Mucosa of gallbladder (tissue), 1 donor: ENCODE measurements around the gene HES7. TPM values are rescaled to one million over a fixed set of nuclear protein-coding genes. Genes with fewer than 3 reads are reported as not detected.
A peak's percentile ranks its signal among the peaks of the same experiment; 100 is the strongest.
"Not testable (repeated sequence)": the region's sequence is repeated elsewhere in the genome, so short reads cannot be mapped to it uniquely, and the experiment has no call there.

Experiments used
- DNase-seq: peaks from one replicate; pipeline ENCODE4 v3.0.0-alpha.2; 2020; ENCODE audit warnings: low spot score
- total RNA-seq: library from RNA; stranded (reverse); gene quantifications from one replicate; pipeline ENCODE4 v1.2.1, GENCODE V29; 2021
- donor health status: DM: no; HTN: no; CAD: no.

Gene HES7
- 0.78 TPM for total RNA-seq

DNA sequence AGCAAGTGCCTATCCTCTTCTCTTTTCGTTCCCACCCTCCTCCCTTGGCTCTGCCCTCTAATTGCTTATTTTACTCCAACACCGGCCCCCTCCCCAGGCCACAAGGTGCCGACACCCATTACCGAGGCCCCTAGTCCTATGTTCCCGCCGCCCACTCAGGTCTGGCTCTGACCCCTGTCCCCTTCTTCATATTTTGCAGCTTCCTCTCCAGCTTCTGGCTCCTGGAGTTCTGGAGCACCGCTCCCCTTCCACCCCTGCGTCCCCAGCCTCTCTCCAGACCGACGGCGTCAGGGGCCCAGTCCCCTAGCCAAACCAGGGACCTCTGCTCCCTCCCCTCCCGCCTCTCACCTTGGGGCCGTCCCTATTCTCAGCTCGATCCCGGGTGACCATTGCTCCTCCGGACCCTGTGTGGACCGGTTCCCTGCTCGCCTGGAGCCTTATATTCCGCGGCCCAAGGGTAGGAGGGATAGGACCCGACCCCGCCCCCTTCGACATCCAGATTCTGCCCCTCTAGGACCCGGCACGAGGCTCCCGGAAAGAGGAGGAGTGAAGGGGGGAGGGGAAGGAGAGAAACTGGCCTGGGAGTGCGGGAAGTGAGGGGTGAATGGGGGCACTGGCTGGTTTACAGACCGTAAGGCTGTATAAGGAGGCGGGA lies at the start of gene HES7:
TSS of gene HES7 (minus strand) at position 412 of the 655 bp plus-strand sequence. CDS start at position 390, 22 bp downstream.
- no peak for DNase-seq

DNA sequence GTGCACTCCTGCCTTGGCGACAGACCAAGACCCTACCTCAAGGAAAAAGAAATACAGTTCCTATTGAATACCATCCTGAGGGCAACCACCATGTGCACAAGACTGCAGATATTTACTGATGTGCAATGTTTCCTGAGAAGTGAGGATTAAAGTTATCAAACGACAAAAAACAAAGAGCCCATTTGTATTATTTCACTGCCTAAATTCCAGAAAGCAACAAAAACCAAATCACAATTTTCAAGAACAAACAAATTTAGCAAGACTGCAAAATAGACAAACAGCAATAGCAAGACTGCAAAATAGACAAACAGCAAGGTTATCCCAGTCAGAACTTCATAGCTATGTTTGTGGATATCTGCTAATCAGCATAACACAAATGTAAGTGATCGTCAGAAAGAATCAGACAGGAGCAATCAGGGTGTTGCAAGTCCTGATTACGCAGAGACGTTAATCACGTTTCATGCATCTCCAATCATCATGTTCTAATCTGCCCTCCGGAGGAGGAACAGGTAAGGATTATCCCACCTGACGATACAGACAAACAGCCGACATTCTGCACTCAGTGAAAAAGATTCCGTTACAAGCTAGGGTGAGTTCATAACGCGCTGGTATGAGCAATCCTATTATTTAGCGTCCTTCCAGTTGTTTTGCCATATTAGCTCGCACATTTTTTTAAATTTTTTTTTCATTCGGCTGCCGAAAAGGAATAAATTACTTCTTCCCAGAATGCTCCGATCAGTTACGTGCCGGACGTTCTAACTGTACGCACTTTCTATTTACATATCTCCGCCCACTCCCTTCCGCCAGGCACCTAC lies 49.4 kb upstream of the HES7 start:
- DNase-seq, result peak; percentile 86

DNA sequence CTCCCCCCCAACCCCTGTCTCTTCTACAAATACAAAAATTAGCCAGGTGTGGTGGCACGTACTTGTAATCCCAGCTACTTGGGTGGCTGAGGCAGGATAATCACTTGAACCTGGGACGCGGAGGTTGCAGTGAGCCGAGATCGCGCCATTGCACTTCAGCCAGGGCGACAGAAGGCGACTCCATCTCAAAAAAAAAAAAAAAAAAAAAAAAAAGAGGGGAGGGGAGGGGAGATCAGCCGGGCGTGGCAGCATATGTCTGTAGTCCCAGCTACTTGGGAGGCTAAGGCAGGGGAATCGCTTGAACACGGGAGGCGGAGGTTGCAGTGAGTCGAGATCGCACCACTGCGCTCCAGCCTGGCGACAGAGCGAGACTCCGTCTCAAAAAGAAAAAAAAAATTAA lies 46.3 kb upstream of the HES7 start:
- DNase-seq, result not testable (repeated sequence)

DNA sequence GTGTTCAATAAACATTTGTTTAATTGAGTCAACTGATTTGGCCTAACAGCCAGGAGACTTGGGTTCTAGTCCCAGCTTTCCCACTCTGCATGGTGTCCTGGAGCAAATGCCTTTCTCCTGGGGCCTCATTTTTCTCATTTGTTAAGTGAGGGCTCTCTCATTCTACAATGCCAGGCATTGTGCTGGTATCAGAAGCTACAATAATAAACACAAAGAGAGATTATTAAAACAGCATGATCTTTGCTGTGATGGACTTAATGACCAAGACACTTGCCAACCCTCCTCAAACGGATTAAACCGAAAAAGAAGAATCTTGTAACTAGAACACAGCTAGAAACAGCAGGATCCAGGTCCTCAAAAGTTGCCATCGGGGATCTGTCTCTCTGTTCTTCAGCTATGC lies 43.6 kb upstream of the HES7 start:
- DNase-seq, result no peak

DNA sequence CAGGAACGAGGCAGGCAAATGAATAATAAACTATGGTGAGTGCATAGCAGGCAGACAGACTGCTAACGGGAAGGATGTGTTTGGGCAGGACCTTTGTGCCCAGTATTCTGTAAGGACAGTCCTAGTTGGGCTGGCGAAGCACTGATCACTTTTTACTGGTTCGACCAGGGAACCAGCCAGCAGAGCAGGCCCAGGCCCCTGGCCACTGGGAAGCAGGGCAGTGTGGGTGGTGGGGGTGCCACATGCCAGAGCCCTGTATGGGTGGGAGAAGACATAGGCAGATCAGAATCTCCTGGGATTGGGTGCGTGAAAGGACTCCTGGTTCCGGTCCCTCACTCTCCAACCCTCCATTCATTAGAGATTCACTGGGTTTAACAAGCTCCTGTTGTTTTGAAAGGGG lies 42.8 kb upstream of the HES7 start:
- no peak for DNase-seq

DNA sequence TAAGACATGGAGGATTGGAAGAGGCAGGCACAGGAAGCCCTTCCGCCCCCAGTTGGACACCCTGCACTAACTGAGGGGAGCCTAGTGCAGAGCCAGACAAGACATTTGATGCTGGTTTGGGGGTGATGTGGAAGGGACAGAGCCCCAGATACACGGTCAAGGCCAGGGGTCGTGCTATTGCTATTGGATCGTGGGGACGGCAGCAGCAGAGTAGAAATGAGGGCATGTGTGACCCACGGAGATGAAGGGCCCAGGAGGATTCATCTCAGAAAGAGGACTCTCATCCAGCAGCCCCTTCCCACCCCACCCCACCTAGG lies 40.9 kb upstream of the HES7 start:
- no peak for DNase-seq

DNA sequence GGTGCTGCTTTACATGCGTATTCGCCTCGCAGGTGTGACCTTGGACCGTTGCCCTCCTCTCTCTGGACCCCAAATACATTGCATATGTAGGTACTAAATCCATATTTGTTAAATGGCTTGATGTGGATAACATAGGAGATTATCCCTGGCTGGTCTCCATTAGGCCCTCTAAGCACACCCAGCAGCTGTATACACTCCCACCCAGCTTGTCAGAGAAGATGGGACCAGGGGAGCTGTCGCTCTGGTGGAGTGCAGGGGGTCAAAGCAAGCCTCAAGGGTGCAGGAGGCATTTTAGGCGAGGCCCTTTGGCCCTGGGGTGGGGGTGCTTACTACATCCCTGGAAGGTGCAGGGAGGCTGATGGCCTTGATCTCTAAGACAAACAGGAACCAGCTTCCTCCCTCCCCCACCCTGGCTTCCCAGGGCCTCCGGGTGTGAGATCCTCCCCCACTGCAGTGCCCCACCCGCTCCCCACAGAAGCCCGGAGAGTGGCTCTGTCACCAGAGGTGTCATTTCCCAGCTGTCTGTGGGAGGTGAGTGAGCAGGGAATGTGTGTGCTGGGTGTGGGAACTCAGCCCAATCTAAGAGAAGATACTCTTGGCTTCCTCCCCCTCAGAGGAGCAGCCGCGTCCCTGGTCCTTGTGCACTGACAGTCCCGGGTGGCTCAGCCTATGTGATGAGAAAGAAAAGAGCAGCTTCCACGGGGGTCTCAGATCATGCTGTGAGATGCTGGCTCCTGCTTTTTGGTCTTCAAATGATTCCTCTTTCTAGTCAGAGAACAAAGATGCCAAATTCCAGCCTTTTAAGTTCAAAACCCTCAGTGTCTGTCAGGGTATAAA lies 40.3 kb upstream of the HES7 start:
- DNase-seq, result peak; percentile 73

DNA sequence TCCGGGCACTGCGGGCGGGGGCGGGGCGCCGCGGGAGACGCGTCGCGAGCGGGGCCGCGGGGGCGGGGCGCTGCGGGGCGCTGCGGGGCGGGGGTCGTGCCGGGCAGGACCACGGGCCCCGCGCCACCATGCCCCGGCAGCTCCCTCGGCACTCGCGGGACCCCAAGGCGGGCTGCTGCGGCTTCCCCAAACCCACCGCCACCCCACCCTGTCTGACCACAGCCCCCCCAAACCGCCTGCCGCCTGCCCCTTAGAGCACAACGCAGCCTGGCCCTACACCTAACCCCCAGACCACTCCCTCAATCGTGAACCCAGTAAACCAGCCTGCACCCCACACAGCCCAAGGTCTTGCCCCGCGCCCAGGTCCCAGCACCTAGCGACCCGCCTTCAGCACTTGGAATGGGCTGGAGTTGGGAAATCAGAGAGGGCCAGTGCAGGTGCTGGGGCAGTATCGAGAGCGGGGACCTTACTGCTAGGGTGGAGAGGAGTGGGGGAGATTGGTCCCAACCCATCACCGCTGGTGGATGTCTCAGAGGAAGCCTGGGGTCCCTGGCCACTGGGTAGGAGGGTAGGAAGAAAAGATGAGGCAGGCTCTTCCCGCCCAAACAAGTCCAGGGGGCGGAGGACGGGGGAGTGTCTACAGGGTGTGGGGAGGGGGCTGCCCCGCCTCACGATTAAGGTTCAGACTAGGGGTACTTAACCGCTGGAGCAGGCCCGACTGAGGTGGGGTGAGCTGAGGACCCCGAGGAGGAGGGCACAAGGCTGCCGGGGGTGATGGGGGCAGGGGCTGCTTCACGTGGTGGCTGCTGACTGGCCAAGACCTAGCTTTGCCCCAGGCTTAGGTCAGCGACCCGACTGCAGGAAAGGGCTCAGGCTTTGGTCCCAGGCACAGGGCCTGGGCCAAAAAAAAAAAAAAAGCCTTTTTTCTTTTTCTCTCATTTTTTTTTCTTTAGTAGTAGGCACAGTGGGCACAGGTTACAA lies 39.4 kb upstream of the HES7 start:
- no peak for DNase-seq

DNA sequence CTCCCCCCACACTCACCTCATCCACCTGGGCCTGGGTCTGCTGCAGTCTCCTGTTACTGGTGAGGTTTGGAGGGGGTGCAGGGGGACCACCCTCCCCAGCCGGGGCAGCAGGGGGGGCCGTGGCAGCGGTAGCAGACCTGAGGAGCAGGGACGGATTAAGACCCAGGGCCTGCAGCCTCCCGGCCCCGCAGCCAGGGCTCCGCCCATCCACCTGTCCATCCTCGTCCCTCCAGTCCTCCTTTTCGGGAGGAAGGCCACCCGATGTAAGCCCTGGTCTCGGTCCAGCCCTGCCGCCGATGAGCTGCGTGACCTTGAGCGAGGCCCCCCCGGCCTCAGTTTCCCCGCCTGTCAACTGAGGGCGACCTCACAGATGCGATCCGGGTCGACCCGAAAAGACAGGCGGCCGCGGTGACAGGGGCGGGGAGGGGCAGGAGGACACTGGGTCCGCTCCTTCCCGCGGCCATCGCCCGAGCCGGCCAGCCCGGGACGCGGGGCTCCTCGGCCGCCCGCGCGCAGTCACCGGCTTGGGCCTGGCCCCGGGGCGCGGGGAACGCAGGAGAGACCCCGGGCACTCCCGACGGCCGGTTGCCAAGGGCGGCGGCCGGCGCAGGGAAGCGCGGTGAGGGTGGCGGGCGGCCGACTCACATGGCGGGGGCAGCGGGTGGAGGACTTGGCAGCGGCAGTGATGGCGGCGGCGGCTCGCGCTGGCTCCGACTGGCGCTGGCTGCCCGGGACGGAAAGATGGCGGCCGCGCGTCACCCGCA lies 38.5 kb upstream of the HES7 start, which contains the start of gene VAMP2:
TSS of gene VAMP2 (minus strand) at position 716 of the 764 bp plus-strand sequence. CDS start at position 647, 69 bp downstream.
- peak; percentile 82 for DNase-seq

DNA sequence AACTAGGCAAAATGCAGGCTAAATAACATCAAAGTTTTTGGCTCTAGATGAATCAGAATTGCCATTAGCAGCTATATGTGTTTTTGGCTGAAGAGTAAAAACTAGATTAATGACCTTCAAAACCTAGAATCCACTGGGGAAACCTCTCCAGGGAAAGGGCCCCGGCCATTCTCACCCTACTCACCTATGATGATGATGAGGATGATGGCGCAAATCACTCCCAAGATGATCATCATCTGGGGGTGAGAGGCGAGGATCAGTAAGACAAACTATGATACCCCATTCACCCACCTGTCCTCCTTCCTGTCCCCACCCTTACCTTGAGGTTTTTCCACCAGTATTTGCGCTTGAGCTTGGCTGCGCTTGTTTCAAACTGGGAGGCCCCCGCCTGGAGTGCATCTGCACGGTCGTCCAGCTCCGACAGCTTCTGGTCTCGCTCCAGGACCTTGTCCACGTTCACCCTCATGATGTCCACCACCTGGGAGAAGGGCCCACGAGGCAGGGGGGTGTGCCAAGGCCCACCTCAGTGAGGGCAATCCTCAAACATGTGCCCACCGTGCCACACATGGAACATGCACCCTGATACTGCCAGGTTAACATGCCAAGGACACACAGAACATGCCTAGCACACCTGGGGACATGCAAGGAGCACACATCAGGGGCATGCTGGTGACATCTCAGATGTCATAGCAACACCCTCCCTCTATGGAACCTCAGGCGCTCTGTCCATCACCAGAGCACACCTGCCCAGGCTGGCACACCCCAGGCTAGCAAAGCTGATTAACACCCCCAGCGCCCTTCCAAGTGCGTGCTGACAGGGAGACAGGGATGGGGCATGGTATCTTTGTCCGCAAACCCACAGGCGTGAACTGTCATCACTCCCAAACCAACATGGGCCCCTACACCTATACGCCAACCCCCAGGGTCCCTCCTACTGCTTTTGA lies 37.7 kb upstream of the HES7 start:
- DNase-seq, result no peak

DNA sequence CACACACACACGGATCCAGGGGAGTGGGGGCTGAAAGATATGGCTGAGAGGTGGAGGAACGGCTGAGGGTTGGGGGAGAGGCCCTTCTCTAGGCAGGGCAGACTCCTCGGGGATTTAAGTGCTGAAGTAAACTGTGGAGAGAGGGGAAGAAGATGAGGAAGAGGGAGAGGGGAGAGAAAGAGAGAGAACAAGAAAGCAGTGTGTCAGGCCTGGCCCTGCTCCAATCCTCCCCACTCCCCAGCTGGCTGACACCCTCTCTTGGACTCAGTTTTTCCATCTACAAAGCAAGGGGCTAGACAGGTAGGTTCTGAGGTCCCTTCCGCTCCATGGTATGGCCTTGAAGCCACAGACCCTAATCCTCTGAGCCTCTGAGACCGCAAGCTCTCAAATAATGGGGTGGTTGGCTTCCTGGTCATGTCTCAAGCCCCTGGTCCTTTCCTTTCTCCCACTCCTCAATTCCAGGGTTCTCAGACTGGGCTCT lies 36.9 kb upstream of the HES7 start:
- DNase-seq, result no peak

DNA sequence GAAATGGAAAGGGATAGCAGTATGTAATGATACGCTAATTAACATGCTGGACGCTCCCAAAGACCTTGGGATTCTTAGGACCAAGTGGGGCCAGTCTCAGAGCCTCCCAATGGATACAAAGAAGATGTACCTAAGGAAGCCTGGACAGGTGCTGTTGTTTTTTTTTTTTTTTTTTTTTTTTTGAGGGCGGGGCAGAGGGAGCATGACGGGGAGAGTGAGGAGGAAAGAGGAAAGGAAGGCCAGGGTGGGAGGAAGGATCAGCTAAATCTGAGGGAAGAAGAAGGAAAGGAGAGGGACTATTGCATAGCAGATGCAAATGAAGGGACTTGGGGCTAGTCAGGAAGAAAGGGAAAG lies 36.3 kb upstream of the HES7 start:
- no peak for DNase-seq

DNA sequence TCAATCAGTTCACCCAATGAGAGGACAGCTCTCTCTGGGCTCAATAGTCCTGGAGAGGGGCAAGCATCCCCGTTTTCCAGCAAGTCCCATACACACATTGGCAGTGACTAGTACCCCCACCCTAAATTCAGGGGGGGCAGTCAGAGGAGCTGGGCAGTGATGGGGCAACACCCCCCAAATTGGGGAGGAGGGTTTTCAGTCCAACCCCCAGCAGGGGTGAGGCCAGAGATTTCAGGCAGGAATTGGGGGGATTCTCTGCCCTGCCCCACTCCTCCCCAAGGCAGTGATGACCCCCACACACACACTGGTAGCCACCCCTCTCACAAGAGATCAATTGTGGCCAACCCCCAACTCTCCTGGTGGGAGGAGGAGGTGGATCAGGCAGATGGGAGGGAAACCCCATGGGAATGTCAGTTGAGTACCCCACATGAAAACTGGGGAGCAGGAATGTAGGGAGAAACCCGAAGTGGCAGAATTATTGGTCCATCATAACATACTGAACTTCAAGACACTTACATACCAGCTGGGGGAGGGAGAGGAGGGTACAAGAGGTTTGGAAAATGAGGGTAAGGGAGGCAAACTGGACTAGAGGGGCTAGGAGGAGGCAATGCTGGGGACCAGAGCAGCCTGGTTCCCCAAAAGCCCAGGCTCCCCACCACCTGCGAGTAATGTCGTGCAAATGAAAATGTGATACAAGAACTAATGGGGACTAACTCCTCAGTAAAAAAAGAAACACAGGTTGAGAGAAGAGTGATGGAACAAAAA lies 35.7 kb upstream of the HES7 start:
- DNase-seq, result no peak

DNA sequence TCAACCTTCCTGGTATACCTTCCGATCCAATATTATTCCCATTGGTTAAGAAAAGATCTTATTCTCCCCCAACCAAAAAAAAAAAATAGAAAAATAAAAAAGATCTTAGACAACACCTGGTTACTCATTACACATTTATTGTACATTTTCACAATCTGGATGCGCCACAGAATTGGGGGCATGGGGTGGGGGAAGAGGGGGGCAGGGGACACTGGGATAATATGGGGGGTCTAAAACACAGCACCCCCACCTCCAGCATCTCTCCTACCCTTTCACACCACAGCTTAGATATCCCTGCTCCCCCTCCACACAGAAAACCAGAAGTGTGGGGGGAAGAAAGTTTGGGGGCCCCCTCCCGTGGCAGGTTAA lies 35.1 kb upstream of the HES7 start:
- DNase-seq, result no peak

DNA sequence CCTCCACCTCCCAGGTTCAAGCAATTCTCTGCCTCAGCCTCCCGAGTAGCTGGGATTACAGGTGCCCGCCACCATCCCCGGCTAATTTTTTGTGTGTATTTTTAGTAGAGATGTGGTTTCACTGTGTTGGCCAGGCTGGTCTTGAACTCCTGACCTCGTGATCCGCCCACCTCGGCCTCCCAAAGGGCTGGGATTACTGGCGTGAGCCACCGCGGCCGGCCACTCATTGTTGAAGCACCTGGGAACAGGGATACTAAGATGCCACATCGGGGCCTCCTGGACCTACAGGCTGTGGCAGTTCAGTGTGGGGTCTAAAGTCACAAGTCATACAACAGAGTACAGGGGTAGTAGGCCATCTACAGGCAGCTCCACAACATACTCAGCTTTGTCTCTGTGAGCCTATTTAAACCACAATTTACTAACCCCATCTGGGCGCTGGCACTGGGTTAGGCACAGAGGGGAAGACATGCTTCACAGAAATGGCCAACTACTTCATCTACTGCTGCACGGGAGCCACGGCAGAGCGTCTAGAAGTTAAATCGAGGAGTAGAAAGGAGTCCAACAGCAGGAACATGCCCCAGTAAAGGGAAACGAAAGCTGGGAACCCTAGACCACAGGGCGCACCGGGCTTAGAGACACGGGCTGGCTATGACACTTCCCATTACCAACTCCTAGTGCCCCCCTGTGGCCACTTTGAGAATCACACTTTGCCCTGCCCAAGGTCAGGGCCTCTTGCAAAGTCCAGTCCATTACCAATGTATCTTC lies 34.5 kb upstream of the HES7 start:
- DNase-seq, result peak; percentile 95

DNA sequence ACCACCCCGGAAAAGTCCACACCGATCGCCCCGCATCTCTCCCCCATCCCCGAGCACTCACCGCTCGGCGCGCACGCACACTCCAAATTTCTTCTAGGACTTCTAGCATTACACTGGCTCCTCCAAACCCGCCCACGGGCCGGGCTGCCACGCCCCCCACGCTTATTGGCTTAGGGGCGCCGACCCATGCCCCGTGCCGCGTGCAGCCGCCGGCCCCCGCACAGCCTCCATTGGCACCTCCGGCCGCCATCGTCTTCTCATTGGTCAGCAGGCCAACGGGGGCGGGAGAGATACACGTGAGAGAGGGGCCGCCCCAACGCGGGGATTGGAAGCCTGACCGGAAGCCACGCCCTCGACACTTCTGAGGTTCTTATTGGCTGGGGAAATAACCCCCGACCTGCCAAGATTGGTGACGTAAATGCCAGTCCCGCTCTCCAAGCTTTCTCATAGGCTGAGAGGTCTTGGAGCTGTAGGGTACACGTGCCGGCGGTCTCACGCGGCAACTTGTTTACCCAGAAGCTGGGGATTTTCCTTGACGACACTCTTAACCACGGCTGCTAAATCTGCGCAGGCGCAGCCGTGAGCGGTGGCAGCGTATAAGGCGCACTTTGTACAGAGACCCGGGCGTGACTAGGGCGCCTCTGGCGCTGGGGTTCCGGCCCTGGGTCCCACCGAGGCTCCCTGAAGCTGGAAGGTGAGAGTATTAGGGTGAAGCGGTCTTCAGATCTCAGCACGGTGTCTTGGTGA lies 32.5 kb upstream of the HES7 start:
- DNase-seq, result peak; percentile 100

DNA sequence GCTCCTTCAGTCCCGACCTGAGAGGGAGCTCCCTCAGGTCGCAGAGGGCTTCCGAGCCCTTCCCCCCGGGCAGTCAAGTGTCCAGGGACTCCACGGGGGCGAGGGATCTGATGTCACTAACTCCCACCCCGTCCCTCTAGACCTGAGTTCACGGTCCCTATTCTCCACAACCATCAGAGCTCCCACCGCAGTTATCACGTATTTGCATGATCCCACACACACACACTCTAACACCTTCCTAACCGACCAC lies 32.0 kb upstream of the HES7 start:
- no peak for DNase-seq
